SK-N-SH (cell line): Measurements from ENCODE around the gene BEST3. TPM values are rescaled to one million over a fixed set of nuclear protein-coding genes. Genes with fewer than 3 reads are reported as not detected.

Experiments
- CTCF ChIA-PET: fragments of 300-600, 350-600 bp; formaldehyde crosslinking; extraction: SDS; loops from one replicate; lab custom pipeline; 2021; lab: Yijun Ruan, JAX
- POLR2A ChIA-PET: fragments of 350-600 bp; sonication (Branson Sonifier 250); formaldehyde crosslinking; extraction: SDS; loops from one replicate; lab custom pipeline; 2020; ENCODE audit warnings: antibody characterized with exemption, inconsistent platforms; lab: Yijun Ruan, JAX
- DNase-seq: peaks from one replicate; pipeline ENCODE4 v3.0.0; 2012
- H2AFZ ChIP-seq: fragments of 200-600 bp; sonication (generic); 2 replicates; pipeline ENCODE4 v1.8.1; 2016; ENCODE audit warnings: antibody characterized with exemption, mild to moderate bottlenecking, low read depth
- H3F3A ChIP-seq: fragments of 200-600 bp; sonication (generic); replicated peaks from 2 replicates; pipeline ENCODE3; 2016; ENCODE audit warnings: antibody characterized with exemption, mild to moderate bottlenecking; ENCODE audit not compliant: insufficient read depth
- H3K27ac ChIP-seq, 2 experiments: fragments of 200-500 bp in 1 of 2; fragments of 200-600 bp in 1 of 2; sonication (Bioruptor generic) in 1 of 2; sonication (generic), shearing (Covaris generic) in 1 of 2; 2 replicates each; pipeline versions ENCODE4 v1.5.1 to v1.6.1; 2014 to 2016; ENCODE audit warnings: low read depth in 2 of 2, inconsistent platforms in 1 of 2, low read length in 1 of 2, mild to moderate bottlenecking in 1 of 2, mixed read lengths in 1 of 2
- H3K27me3 ChIP-seq: fragments of 200-600 bp; sonication (generic), shearing (Covaris generic); 2 replicates; pipeline ENCODE4 v1.6.1; 2016; ENCODE audit warnings: mixed run types; ENCODE audit not compliant: insufficient read depth
- H3K36me3 ChIP-seq, 2 experiments: fragments of 200-500 bp in 1 of 2; fragments of 200-600 bp in 1 of 2; sonication (Bioruptor generic) in 1 of 2; sonication (generic) in 1 of 2; replicated peaks in 1 of 2; 2 replicates each; pipeline versions ENCODE3 to v1.5.1; 2014 to 2016; ENCODE audit warnings: low read length in 1 of 2, mild to moderate bottlenecking in 1 of 2; ENCODE audit not compliant: insufficient read depth in 2 of 2, control insufficient read depth in 1 of 2
- H3K4me1 ChIP-seq, 2 experiments: fragments of 200-500 bp in 1 of 2; fragments of 200-600 bp in 1 of 2; sonication (Bioruptor generic) in 1 of 2; sonication (generic), shearing (Covaris generic) in 1 of 2; 2 replicates each; pipeline versions ENCODE4 v1.5.1 to v1.6.1; 2014 to 2016; ENCODE audit warnings: low read depth in 1 of 2, low read length in 1 of 2, mixed run types in 1 of 2; ENCODE audit not compliant: insufficient read depth in 2 of 2, control insufficient read depth in 1 of 2
- H3K4me2 ChIP-seq: fragments of 200-600 bp; sonication (generic), shearing (Covaris generic); 2 replicates; pipeline ENCODE4 v1.6.1; 2017; ENCODE audit warnings: mixed run types
- H3K4me3 ChIP-seq, 2 experiments: fragments of 200-500 bp in 1 of 2; fragments of 200-600 bp in 1 of 2; sonication (Bioruptor generic) in 1 of 2; sonication (generic), shearing (Covaris generic) in 1 of 2; 2 replicates each; pipeline versions ENCODE4 v1.5.1 to v1.8.1; 2014 to 2016; ENCODE audit warnings: low read depth in 2 of 2, inconsistent platforms in 1 of 2, low read length in 1 of 2, mild to moderate bottlenecking in 1 of 2, mixed read lengths in 1 of 2, moderate library complexity in 1 of 2
- H3K79me2 ChIP-seq: fragments of 200-600 bp; sonication (generic); 2 replicates; pipeline ENCODE4 v1.8.1; 2017; ENCODE audit warnings: mild to moderate bottlenecking; ENCODE audit not compliant: insufficient read depth
- H3K9ac ChIP-seq: fragments of 200-600 bp; sonication (generic); 2 replicates; pipeline ENCODE4 v1.6.1; 2017; ENCODE audit warnings: mixed run types
- H3K9me2 ChIP-seq: fragments of 200-600 bp; sonication (generic); 2 replicates; pipeline ENCODE4 v1.6.1; 2017; ENCODE audit warnings: mixed run types
- H3K9me3 ChIP-seq: fragments of 200-600 bp; sonication (generic); 2 replicates; pipeline ENCODE4 v1.6.1; 2017; ENCODE audit warnings: mixed run types, mild to moderate bottlenecking, moderate library complexity
- H4K20me1 ChIP-seq: fragments of 200-600 bp; sonication (generic); 2 replicates; pipeline ENCODE4 v1.6.1; 2017; ENCODE audit warnings: mild to moderate bottlenecking, mixed run types; ENCODE audit not compliant: insufficient read depth
- CHD2 ChIP-seq: fragments of 150-350 bp; IDR thresholded peaks from 2 replicates; pipeline ENCODE4 v1.6.1; 2018; ENCODE audit warnings: low read length; ENCODE audit not compliant: partially characterized antibody
- CTCF ChIP-seq: fragments of 200-600 bp; sonication (generic); IDR thresholded peaks from 2 replicates; pipeline ENCODE4 v1.6.1; 2017; ENCODE audit warnings: antibody characterized with exemption, mild to moderate bottlenecking, moderate library complexity
- FOXJ3 ChIP-seq: sonication (generic); formaldehyde crosslinking; IDR thresholded peaks from 2 replicates; pipeline ENCODE4 v1.5.1; 2020; ENCODE audit warnings: mild to moderate bottlenecking, missing genetic modification reagents
- GABPA ChIP-seq: IDR thresholded peaks from 2 replicates; pipeline ENCODE4 v1.4.0; 2012; ENCODE audit warnings: low read depth, mild to moderate bottlenecking
- GATA2 ChIP-seq: sonication (generic); formaldehyde crosslinking; IDR thresholded peaks from 2 replicates; pipeline ENCODE4 v1.5.0; 2020; ENCODE audit warnings: mild to moderate bottlenecking, missing genetic modification reagents
- MAX ChIP-seq: IDR thresholded peaks from 2 replicates; pipeline ENCODE4 v1.4.0; 2012; ENCODE audit warnings: low read depth
- MXI1 ChIP-seq: IDR thresholded peaks from 2 replicates; pipeline ENCODE4 v1.6.1; 2012; ENCODE audit warnings: mild to moderate bottlenecking, low read depth, low read length, improper control_type of control experiment
- NRF1 ChIP-seq: IDR thresholded peaks from 2 replicates; pipeline ENCODE4 v1.6.1; 2012; ENCODE audit warnings: low read depth, mild to moderate bottlenecking, low read length
- POLR2AphosphoS5 ChIP-seq: IDR thresholded peaks from 2 replicates; pipeline ENCODE4 v1.6.1; 2012; ENCODE audit warnings: low read depth, low read length
- RAD21 ChIP-seq: IDR thresholded peaks from 2 replicates; pipeline ENCODE4 v1.6.1; 2012; ENCODE audit warnings: mild to moderate bottlenecking, low read length
- RFX5 ChIP-seq: IDR thresholded peaks from 2 replicates; pipeline ENCODE4 v1.6.1; 2012; ENCODE audit warnings: mild to moderate bottlenecking, improper control_type of control experiment, low read length
- SMC3 ChIP-seq: IDR thresholded peaks from 2 replicates; pipeline ENCODE4 v1.6.1; 2012; ENCODE audit warnings: low read depth, low read length, improper control_type of control experiment
- TCF12 ChIP-seq: IDR thresholded peaks from 2 replicates; pipeline ENCODE4 v1.4.0; 2012
- TEAD4 ChIP-seq: IDR thresholded peaks from 2 replicates; pipeline ENCODE4 v1.4.0; 2012; ENCODE audit warnings: mild to moderate bottlenecking, borderline replicate concordance; ENCODE audit not compliant: insufficient read depth
- YY1 ChIP-seq: IDR thresholded peaks from 2 replicates; pipeline ENCODE4 v1.4.0; 2012; ENCODE audit warnings: low read depth, mild to moderate bottlenecking
- ZBTB33 ChIP-seq: IDR thresholded peaks from 2 replicates; pipeline ENCODE4 v1.4.0; 2012; ENCODE audit warnings: low read depth, borderline replicate concordance
- WGBS: methylation state at CpG from one replicate; pipeline ENCODE4 v1.1.6; 2017; ENCODE audit warnings: low lambda C conversion rate; 5-methylcytosine and 5-hydroxymethylcytosine counted together
- polyA plus RNA-seq, 3 experiments: library from polyadenylated mRNA; depleted of rRNA; stranded (reverse); fragments of >200 nt; gene quantifications; 2 replicates each; pipeline ENCODE4 v1.2.3, GENCODE V29; 2012

BEST3 gene
- polyA plus RNA-seq, 1 of the 3 experiments (the other 2 are of a cell fraction) = 0.48 TPM

- no peak overlapping the region for H3K9ac ChIP-seq
- H3F3A ChIP-seq = peaks cover 4% of the 10 kb centered on the region
- H3K9me3 ChIP-seq = no peaks in the 10 kb centered on the region
- no peaks in the 10 kb centered on the region for H4K20me1 ChIP-seq
- no peak overlapping the region for H3K4me3 ChIP-seq
- H3K27me3 ChIP-seq = no peaks in the 10 kb centered on the region
- no peaks in the 10 kb centered on the region for H3K79me2 ChIP-seq
- TF ChIP-seq RAD21 (no peak), NRF1 (no peak), TEAD4 (no peak), CTCF (no peak), GABPA (no peak), GATA2 (CRISPR knock-in tag) (no peak), POLR2AphosphoS5 (no peak), MXI1 (no peak), RFX5 (no peak), MAX (no peak), SMC3 (no peak), ZBTB33 (no peak), FOXJ3 (CRISPR knock-in tag) (no peak), YY1 (no peak), TCF12 (no peak), CHD2 (no peak)
- H3K9me2 ChIP-seq = no peaks in the 10 kb centered on the region
- peaks cover 0 to 9% of the 10 kb centered on the region in 2 experiments; a peak in 1 of 4 replicates for H3K4me1 ChIP-seq
- no peaks in the 10 kb centered on the region for H3K36me3 ChIP-seq
- H3K4me2 ChIP-seq = no peak overlapping the region
- no peak for DNase-seq
- POLR2A ChIA-PET = no interaction called here
- CTCF ChIA-PET = interaction anchor here (1.8 kb wide), 1 partner anchor 18 kb away, joined by 5 read pairs; no protein-coding TSS in a partner anchor
- WGBS = 33% methylated on average over 2 of the region's 2 CpGs
- H2AFZ ChIP-seq = no peak overlapping the region
- H3K27ac ChIP-seq = no peak overlapping the region
Measured at GRCh38 chr12:69658203-69658602, 40.9 kb downstream of the BEST3 start.
